NOMO-1 (cell line): ENCODE data around the gene TJP3.
A peak's percentile ranks its signal among the peaks of the same experiment; 100 is the strongest.

ENCODE experiments used
- DNase-seq, 2 experiments: peaks; one replicate each; lab custom pipeline; 2025; ENCODE audit not compliant: unreplicated experiment in 2 of 2; lab: John Stamatoyannopoulos, UW

The TJP3 gene

DNA sequence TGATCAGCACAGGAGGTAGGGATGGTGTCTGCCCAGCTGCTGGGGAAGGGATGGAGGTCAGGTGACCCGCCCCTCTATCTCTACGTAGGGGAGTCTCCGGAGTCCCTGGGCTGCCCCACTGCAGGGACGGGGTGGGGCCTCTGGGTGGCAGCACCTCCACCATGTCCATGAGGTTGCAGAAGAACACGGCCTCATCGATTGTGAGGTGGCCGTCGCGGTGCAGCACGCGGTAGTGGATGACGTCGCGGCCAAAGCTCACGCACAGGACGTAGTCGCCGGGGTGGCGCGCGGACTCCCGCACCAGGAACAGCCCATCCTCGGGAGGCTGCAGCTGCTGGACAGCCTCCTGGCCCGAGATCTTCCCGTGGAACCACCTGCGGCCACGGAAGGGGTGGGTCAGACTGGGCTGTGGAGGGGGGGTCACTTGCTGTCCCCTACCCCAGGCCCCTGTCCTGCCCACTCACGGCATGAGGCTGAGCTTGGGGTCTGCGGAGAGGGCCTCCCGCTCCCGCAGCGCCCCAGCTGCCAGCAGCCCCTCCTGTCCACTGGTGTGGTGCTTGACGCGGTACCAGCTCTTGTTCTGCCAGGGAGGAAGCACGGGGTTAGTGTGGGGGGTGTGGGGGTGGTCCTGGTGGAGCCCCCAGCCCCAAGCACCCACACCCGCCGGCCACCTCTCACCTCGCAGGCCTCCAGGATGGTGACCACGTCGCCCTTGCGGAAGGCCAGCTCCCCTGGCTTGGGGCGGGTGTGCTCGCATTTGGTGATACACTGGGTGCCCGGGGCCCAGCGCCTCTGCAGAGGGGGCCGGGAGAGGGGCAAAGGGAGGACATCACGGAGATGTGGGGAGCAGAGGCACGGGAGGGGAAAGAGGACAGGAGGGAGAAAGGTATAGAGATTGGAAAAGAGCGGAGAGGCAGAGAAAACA, 75.7 kb downstream of the TJP3 start:
- no peak for DNase-seq

DNA sequence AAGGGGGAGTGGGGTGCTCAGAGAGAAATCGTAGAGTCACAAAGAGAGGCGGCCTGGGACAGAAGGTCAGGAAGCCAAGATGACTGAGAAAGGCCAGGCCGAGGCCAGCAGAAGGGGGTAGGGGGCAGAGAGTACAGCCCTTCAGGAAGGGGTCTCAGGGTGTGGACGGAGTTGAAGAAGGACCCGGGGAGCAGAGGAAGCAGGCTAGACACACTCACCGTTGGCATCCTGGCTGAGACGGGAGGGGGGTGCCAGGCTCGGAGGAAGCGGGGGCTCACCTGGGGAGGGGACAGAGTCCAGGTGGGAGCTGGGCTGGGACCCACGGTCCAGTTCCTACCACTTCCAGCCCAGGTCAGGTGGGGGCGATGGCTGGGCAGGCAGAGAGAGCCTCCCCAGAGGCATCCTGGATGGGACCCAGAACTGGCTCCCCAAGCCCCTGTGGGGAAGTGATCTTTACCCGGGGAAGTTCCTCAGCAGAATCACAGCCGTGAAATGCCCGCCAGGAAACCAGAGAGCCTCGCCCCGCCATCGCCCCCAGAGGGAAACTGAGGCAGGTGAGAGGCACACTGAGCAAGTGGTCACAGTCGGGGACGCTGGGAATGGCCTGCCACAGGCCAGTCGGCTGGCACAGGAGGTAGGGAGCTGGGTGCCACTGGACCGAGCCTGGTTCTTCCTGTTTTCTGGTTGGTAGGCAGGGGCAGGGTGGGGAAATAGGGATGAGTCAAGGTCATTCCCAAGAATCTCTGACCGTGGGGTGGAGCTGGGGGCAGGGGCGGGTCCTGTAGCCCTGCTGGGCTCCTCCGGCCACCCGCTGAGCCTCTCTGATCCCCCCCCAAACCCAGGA, 76.6 kb downstream of the TJP3 start:
- no peak for DNase-seq

DNA sequence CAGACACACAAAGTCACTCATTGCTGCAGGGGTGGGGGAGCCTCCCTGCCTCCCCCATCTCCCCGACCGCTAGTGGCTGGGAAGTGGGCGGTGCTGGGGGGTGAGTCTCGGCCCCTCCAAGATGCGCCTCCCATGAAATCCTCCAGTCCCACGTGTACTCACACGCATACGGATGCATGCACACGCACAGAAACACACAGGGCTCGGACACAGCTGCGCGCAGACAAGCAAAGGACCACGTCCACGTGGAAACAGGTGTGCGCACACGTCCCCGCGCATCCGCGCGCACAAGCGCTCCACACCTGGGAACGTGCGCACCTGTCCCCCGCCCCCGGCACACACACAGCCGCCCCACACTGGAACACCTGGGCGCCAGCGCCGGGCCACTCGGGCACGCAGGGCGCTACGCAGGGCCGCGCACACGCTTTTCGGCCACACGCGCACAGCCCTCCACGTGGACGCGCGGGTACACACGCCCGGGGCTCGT, 77.3 kb downstream of the TJP3 start:
- no peak for DNase-seq

DNA sequence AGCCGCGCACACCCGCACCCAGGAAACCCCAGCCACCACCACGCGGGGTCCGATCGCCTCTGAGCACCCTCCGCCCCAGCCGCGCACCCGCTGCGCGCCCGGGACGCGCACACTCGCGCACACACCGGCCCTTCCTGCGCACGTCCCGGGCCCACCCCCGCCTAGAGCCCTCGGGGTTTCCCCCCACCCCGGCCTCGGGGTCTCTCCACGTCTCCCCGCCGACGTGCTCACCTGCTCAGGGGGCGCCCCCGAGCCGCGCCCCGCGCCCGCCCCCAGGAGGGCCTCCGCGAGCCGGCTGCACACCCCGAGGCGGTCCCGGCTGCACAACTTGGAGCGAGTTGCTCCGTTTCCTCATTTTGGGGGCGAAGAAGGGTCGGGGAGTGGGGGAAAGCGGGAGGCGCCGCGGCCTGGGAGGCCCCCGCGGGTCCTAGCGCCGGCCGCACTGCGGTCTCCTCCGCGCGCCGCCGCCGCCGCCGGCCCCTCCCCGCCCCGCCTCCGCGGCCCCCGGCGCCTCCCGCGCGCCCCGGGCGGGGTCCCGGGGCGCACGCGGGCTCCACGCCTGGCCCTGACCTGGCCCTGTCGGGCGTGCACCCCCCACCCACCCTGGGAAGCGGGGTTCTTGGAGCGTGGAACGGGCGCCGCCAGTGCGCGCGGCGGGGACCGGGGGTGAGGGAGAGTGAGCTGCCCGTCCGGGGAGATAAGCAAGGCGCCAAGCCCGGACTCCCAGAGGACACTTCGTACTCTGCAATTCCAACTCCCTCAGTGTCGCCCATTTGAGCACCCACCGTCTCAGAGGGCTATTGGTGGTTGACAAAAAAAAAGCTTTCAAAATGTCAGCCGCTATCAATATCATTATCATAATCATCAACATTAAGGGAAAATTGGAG, 78.0 kb downstream of the TJP3 start, which contains the start of gene MATK:
Gene MATK (minus strand): TSS at position 444 of the 887 bp plus-strand sequence. CDS start 1,246 bp downstream, outside the sequence.
- DNase-seq, result peak; percentile 75 to 89

DNA sequence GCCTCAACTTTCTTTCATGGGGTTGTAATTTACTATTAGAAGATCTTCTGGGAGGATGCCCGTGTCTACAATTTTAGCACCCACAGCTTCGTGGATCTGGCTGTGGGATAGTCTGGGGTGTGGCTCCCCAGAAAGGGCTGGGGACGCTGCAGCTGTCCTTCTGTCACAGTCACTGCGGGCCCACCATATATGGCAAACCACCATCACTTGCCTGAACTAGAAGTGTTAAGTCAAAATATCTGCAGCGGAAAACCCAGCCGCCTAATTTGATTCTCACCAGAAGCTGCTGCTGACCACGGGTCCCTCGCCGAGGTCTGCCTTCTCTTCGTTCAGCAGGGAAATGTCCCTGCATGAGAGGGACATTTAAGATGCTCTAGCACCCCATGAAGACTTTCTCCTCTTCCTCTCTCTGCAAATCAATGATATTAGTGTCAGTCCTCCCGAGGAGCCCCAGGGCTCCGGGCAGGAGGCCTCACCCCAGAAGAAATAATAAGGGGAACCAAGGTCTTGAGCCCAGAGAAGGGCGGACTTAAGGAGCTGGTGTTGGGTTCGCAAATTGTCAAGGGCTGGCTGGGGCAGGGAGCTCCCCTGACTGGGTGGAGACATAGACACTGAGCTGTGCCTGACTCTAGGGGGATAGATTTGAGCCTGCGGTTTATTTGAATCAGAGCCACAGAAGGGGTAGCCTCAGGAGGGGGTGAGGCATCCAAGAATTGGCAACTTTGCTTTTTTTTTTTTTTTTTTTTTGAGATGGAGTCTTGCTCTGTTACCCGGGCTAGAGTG, 81.0 kb downstream of the TJP3 start:
- DNase-seq, result no peak

DNA sequence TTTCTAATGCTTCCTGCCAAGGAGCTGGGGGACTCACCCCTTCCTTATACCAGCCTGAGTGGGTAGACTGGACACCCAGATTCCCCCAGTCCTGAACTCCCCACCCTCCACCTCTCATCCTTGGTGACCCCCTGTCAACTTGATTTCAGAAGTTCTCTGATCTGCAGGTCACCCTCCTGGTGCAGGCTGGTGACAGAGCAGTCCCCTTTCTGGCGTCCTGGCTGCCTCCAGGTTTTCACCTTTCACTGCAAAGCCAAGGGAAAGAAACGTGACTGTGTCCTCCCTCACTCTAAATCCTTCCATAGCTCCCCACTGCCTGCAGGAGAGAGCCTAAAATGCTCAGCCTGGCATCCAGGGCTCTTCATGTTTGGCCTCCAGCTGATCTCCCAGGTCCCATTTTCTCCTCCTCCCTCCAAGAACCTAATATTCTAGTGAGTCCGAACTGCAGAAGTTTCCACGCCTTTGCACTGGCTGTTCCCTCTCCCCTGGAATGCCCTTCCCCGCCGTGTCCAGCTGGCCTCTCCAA, 82.1 kb downstream of the TJP3 start:
- DNase-seq, result no peak

DNA sequence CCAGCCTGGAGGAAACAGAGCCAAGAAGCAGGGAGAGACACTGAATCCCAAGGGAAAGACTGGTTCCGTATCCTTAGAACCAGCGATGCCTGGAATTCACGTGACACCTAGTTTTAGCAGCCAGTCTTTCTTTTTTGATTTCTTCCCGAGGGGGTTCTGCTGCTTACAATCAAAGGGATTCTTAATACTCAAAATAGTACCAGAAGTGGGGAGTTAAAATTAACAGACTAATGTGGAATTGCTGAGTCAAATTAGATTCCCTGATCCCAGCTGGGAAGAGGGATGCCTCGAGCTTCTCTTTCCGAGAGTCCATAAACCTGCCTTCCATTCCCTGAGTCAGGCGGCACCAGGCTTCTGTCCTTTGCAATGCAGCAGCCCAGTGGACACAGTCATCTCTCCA, 82.8 kb downstream of the TJP3 start:
- DNase-seq, result no peak

DNA sequence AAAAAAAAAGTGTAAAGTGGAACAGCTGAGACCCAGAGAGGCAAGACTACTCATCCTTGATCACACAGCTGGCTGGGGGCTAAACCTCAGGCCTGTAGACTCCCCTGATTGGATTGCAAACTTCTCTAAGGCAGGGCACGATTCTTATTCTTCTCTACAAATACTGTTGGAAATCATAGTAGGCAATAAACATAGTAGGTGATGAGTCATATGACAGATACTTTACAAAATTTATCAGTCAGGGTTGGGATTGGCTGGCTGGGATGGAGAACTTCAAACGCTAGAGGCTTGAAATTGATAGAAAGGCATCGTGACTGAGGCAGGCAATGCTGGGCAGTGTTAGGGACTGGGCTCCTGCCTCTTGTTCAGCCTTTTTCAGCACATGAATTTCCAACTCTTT, 83.9 kb downstream of the TJP3 start:
- no peak for DNase-seq

DNA sequence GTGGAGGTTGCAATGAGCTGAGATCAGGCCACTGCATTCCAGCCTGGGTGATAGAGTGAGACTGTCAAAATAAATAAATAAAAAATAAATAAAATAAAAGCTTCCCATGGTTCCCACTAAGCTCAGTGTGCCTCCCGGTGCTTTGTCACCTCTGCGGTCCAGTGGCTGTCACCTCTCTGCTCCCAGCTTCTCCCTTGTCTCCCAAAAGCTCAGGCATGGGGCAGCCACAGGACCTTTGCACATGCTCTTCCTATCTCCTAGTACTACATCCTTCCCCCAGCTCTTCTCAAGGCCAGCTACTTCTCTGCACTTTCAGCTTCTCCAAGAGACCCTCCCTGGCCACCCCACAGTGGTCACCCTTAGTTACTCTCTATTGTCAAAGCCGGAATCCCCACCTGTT, 85.6 kb downstream of the TJP3 start:
- no peak for DNase-seq

DNA sequence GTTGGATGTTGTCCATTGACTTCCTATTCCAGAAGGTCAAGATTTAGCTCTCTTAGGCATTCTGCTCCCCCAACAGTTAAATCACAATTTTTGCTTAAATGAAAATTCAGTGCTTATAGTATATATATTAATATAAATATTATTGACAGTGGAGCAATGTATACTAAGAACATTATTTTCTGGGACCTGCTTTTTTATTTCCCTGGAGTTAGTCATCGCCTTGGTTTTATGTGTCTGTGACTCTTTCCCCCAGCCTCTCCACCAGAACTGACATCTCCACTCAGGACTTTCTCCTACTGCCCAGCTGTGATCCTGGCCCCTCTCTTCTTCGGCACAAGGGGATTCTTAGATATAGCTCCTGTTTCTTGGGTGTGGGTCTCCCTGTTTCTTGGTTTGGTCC, 88.2 kb downstream of the TJP3 start:
- DNase-seq, result no peak

DNA sequence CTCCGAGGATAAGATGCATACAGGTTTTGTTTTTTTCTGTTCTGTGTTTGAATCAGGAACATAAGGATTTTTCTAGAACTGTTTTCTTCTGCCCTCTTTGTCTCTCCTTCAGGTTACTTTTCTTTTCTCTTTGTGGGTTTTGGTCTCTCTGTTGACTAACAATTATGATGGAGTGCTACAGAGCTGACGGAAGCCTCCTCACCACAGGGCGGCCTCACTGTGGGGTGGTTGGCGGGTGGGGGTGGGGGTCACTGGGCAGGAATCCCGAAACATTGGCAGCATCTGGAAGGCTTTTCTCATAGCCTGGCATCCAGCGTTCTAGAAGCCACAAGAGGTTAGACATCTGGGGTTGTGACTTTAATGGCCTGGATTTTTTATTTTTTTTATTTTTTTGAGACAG, 90.0 kb downstream of the TJP3 start:
- DNase-seq, result no peak
